Neuron (in vitro differentiated cells): ENCODE data around the gene KCND3.
"Not testable (repeated sequence)": the region's sequence is repeated elsewhere in the genome, so short reads cannot be mapped to it uniquely, and the experiment has no call there.

Experiments
- H2AFZ ChIP-seq: one replicate; pipeline ENCODE4 v1.6.1; 2013; ENCODE audit warnings: low read depth, mild to moderate bottlenecking, inconsistent platforms, low read length, moderate library complexity
- H3K27me3 ChIP-seq: one replicate; pipeline ENCODE4 v1.6.1; 2013; ENCODE audit warnings: low read length; ENCODE audit not compliant: insufficient read depth
- H3K36me3 ChIP-seq: one replicate; pipeline ENCODE4 v1.6.1; 2013; ENCODE audit warnings: low read length; ENCODE audit not compliant: insufficient read depth
- H3K4me1 ChIP-seq: one replicate; pipeline ENCODE4 v1.6.1; 2013; ENCODE audit warnings: low read length; ENCODE audit not compliant: insufficient read depth
- H3K4me3 ChIP-seq: 2 replicates; pipeline ENCODE4 v1.5.1; 2013; ENCODE audit warnings: mild to moderate bottlenecking, low read length, moderate library complexity
- H3K9me3 ChIP-seq: one replicate; pipeline ENCODE4 v1.6.1; 2013; ENCODE audit warnings: low read length

The KCND3 gene

GRCh38 chr1:111813440-111814304, 175.8 kb downstream of the KCND3 start:
- Histone ChIP-seq H3K9me3 (no peaks in the 10 kb centered on the region), H2AFZ (no peak overlapping the region), H3K36me3 (no peaks in the 10 kb centered on the region), H3K4me1 (no peaks in the 10 kb centered on the region), H3K4me3 (no peak overlapping the region), H3K27me3 (peaks cover 10% of the 10 kb centered on the region)

GRCh38 chr1:111812306-111812705, 177.2 kb downstream of the KCND3 start:
- no peak overlapping the region for H3K4me3 ChIP-seq
- H3K4me1 ChIP-seq, result no peaks in the 10 kb centered on the region
- no peaks in the 10 kb centered on the region for H3K36me3 ChIP-seq
- peaks cover 13% of the 10 kb centered on the region for H3K27me3 ChIP-seq
- no peaks in the 10 kb centered on the region for H3K9me3 ChIP-seq
- no peak overlapping the region for H2AFZ ChIP-seq

- Histone ChIP-seq H3K4me3 (no peak overlapping the region), H3K27me3 (peaks cover 13% of the 10 kb centered on the region), H3K36me3 (no peaks in the 10 kb centered on the region), H3K4me1 (no peaks in the 10 kb centered on the region), H2AFZ (no peak overlapping the region), H3K9me3 (no peaks in the 10 kb centered on the region)
Measured at GRCh38 chr1:111811891-111812290, 177.6 kb downstream of the KCND3 start.

DNA sequence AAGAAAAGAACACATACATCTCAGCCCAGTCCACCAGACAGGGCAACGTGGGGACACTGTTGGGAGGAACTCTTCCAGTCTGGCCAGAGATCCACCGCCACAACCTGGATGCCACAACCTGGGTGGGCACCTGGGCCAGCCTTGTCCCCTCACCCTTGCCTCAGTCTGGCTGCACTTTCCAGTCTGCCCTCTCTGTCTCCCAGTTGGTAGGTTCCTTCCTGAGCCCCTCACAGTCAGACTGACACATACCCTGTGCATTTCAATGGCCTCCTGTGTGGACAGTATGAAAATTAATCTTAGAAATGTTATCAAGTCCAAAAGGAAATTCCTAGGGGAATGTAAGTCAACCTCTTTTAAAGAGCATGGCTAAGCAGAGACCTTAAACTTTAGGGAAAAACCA, 184.2 kb downstream of the KCND3 start:
- Histone ChIP-seq H3K4me1 (no peaks in the 10 kb centered on the region), H3K27me3 (peaks cover 26% of the 10 kb centered on the region), H3K4me3 (no peak overlapping the region), H3K36me3 (no peaks in the 10 kb centered on the region), H3K9me3 (no peaks in the 10 kb centered on the region), H2AFZ (no peak overlapping the region)

DNA sequence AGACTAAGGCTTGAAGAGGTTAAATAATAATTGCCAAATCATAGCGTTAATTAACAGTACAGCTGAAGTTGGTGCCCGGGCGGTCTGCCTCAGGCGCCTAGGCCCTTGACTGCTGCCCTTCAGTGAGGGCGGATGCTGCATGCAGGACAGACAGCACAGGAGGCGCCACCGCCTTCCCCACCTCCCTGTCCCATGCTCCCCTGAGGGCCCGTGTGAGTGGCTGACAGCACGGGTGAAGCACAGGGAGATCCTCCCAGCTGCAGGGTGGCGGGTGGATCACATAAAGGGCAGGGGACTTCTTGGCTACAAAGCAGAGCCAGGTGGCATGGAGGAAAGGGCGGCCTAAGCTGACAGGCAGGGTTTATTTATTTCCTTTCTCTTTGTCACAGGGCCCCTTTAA, 184.7 kb downstream of the KCND3 start:
- H3K27me3 ChIP-seq, result peaks cover 26% of the 10 kb centered on the region
- no peak overlapping the region for H2AFZ ChIP-seq
- no peaks in the 10 kb centered on the region for H3K4me1 ChIP-seq
- H3K4me3 ChIP-seq, result no peak overlapping the region
- H3K36me3 ChIP-seq, result no peaks in the 10 kb centered on the region
- H3K9me3 ChIP-seq, result no peaks in the 10 kb centered on the region

- H3K36me3 ChIP-seq, result no peaks in the 10 kb centered on the region
- peaks cover 26% of the 10 kb centered on the region for H3K27me3 ChIP-seq
- peaks cover 3% of the 10 kb centered on the region for H3K9me3 ChIP-seq
- H2AFZ ChIP-seq, result no peak overlapping the region
- H3K4me1 ChIP-seq, result no peaks in the 10 kb centered on the region
- H3K4me3 ChIP-seq, result no peak overlapping the region
Measured at GRCh38 chr1:111803951-111804350, 185.5 kb downstream of the KCND3 start.

DNA sequence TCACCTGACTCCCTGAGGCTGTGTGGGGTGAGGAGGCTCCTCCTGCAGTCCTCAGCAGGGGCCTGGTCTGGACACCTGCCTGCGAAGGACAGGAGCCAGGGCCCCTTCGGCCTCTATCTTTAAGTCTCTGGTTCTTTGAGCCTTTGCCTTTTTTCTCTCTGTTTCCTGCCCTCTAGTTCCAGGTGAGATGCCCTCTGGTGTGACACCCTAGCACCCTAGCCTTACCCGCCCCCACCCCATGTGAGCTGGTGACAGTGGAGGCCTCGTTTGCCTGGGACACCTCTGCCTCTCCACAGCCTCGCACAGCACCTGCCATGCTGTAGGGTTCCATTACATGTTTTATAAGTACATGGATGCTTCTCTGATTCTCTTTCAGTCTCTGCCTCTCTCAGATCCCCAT, 186.5 kb downstream of the KCND3 start:
- Histone ChIP-seq H3K27me3 (peaks cover 24% of the 10 kb centered on the region), H3K4me3 (no peak overlapping the region), H3K4me1 (no peaks in the 10 kb centered on the region), H3K9me3 (peaks cover 3% of the 10 kb centered on the region), H2AFZ (no peak overlapping the region), H3K36me3 (no peaks in the 10 kb centered on the region)

GRCh38 chr1:111802110-111802509, 187.4 kb downstream of the KCND3 start:
- Histone ChIP-seq H3K27me3 (peaks cover 24% of the 10 kb centered on the region), H3K4me3 (no peak overlapping the region), H3K36me3 (no peaks in the 10 kb centered on the region), H3K4me1 (no peaks in the 10 kb centered on the region), H3K9me3 (peaks cover 3% of the 10 kb centered on the region), H2AFZ (no peak overlapping the region)

GRCh38 chr1:111801071-111801850, 188.2 kb downstream of the KCND3 start:
- Histone ChIP-seq H3K9me3 (peaks cover 3% of the 10 kb centered on the region), H3K36me3 (no peaks in the 10 kb centered on the region), H3K4me3 (no peak overlapping the region), H3K27me3 (peaks cover 23% of the 10 kb centered on the region), H3K4me1 (no peaks in the 10 kb centered on the region), H2AFZ (no peak overlapping the region)

- H3K9me3 ChIP-seq, H2AFZ ChIP-seq, H3K4me3 ChIP-seq, H3K36me3 ChIP-seq, H3K4me1 ChIP-seq: not testable (repeated sequence)
- peaks cover 11% of the 10 kb centered on the region for H3K27me3 ChIP-seq
Measured at GRCh38 chr1:111799722-111800121, 189.7 kb downstream of the KCND3 start.

DNA sequence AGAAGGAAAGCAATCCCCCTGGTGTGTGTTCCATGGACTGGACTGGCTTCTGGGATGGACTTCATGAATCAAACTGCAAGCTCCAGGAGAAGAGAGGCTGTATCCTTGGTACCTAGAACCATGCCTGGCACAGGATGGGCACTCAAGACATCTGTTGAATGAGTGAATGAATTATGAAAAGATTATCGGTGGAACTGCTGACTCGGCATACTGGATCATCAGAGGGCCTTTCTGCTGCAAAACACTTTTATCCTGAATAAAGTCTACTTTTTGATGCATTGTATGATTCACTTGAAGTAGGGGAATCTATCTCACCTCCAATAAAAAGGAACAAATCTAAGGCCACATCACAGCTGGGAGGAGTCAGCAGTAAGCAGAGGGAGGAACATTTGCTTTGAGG, 190.9 kb downstream of the KCND3 start:
- H3K4me3 ChIP-seq, result no peak overlapping the region
- no peak overlapping the region for H2AFZ ChIP-seq
- peaks cover 3% of the 10 kb centered on the region for H3K9me3 ChIP-seq

DNA sequence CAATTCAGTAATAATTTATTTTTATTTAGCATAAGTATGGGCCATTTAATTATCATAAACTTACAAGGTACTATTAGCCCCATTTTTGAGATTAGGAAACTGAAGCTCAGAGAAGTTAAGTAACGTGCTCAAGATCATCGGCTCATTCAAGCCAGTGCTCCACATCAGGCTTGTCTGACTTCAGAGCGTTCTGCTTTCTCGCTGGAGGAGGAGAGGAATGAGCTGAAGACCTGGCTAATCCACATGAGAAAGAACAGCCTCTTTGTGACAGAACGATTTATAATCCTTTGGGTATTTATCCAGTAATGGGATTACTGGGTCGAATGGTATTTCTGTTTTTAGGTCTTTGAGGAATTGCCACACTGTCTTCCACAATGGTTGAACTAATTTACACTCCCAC, 194.1 kb downstream of the KCND3 start:
- no peaks in the 10 kb centered on the region for H3K4me1 ChIP-seq
- H3K36me3 ChIP-seq, result no peaks in the 10 kb centered on the region
- H3K9me3 ChIP-seq, result peaks cover 3% of the 10 kb centered on the region
- H3K4me3 ChIP-seq, result no peak overlapping the region
- H3K27me3 ChIP-seq, result peaks cover 4% of the 10 kb centered on the region
- H2AFZ ChIP-seq, result no peak overlapping the region

More for the DNA sequence above, 190.9 kb downstream of the KCND3 start:
- Histone ChIP-seq H3K4me1 (no peaks in the 10 kb centered on the region), H3K36me3 (no peaks in the 10 kb centered on the region), H3K27me3 (peaks cover 6% of the 10 kb centered on the region)

GRCh38 chr1:111793923-111794322, 195.5 kb downstream of the KCND3 start:
- Histone ChIP-seq H3K36me3 (no peaks in the 10 kb centered on the region), H3K9me3 (no peaks in the 10 kb centered on the region), H3K27me3 (peaks cover 7% of the 10 kb centered on the region), H2AFZ (no peak overlapping the region), H3K4me3 (no peak overlapping the region), H3K4me1 (no peaks in the 10 kb centered on the region)
